NCI-H187 treated with DMSO at 0.1 percent for 48 hours (cell line): ENCODE data around the gene NEGR1.
A peak's percentile ranks its signal among the peaks of the same experiment; 100 is the strongest.

Source experiments
- DNase-seq: peaks from one replicate; lab custom pipeline; 2025; lab: John Stamatoyannopoulos, UW

NEGR1 gene

GRCh38 chr1:71780681-71781080 is 501.7 kb downstream of the NEGR1 start:
- DNase-seq = no peak

GRCh38 chr1:71778940-71779339 is 503.4 kb downstream of the NEGR1 start:
- DNase-seq = no peak

GRCh38 chr1:71777094-71777493 is 505.2 kb downstream of the NEGR1 start:
- no peak for DNase-seq

GRCh38 chr1:71774705-71775104 is 507.6 kb downstream of the NEGR1 start:
- DNase-seq = no peak

GRCh38 chr1:71770121-71770520 is 512.2 kb downstream of the NEGR1 start:
- DNase-seq = no peak

GRCh38 chr1:71766748-71767147 is 515.6 kb downstream of the NEGR1 start:
- no peak for DNase-seq

GRCh38 chr1:71762514-71763255 is 519.7 kb downstream of the NEGR1 start:
- DNase-seq = no peak

- no peak for DNase-seq
Measured at GRCh38 chr1:71755441-71755840, 526.9 kb downstream of the NEGR1 start.

- no peak for DNase-seq
Measured at GRCh38 chr1:71753746-71754145, 528.6 kb downstream of the NEGR1 start.

- no peak for DNase-seq
Measured at GRCh38 chr1:71745326-71745725, 537.0 kb downstream of the NEGR1 start.

GRCh38 chr1:71743862-71744261 is 538.5 kb downstream of the NEGR1 start:
- peak; percentile 47 for DNase-seq

GRCh38 chr1:71738910-71739309 is 543.4 kb downstream of the NEGR1 start:
- DNase-seq = no peak

- DNase-seq = no peak
Measured at GRCh38 chr1:71738256-71738655, 544.1 kb downstream of the NEGR1 start.

GRCh38 chr1:71737768-71738167 is 544.6 kb downstream of the NEGR1 start:
- no peak for DNase-seq

GRCh38 chr1:71733121-71733520 is 549.2 kb downstream of the NEGR1 start:
- DNase-seq = no peak

GRCh38 chr1:71721532-71721931 is 560.8 kb downstream of the NEGR1 start:
- DNase-seq = no peak

- DNase-seq = no peak
Measured at GRCh38 chr1:71719330-71719729, 563.0 kb downstream of the NEGR1 start.

- no peak for DNase-seq
Measured at GRCh38 chr1:71717186-71717585, 565.2 kb downstream of the NEGR1 start.

GRCh38 chr1:71711456-71711855 is 570.9 kb downstream of the NEGR1 start:
- no peak for DNase-seq

- DNase-seq = no peak
Measured at GRCh38 chr1:71706029-71706671, 576.2 kb downstream of the NEGR1 start.

- DNase-seq = no peak
Measured at GRCh38 chr1:71698186-71698585, 584.2 kb downstream of the NEGR1 start.

GRCh38 chr1:71695821-71696220 is 586.5 kb downstream of the NEGR1 start:
- no peak for DNase-seq

- DNase-seq = no peak
Measured at GRCh38 chr1:71695084-71695483, 587.3 kb downstream of the NEGR1 start.

GRCh38 chr1:71693581-71693980 is 588.8 kb downstream of the NEGR1 start:
- DNase-seq = no peak
